OCI-LY1 (cell line): ENCODE measurements around the gene IL1RAPL2.

Experiments used
- H2AFZ ChIP-seq: fragments of 200-600 bp; sonication (generic), shearing (Covaris generic); 2 replicates; pipeline ENCODE4 v1.6.0; 2014; ENCODE audit warnings: antibody characterized with exemption, mild to moderate bottlenecking, low read length
- H3F3A ChIP-seq: fragments of 200-600 bp; sonication (generic), shearing (Covaris generic); 2 replicates; pipeline ENCODE4 v1.6.0; 2014; ENCODE audit warnings: mild to moderate bottlenecking, antibody characterized with exemption, low read length, moderate library complexity; ENCODE audit not compliant: insufficient read depth
- H3K27ac ChIP-seq: fragments of 200-600 bp; sonication (generic); 2 replicates; pipeline ENCODE4 v1.5.1; 2014; ENCODE audit warnings: low read length, mixed run types, mild to moderate bottlenecking, low read depth; ENCODE audit not compliant: poor library complexity, severe bottlenecking
- H3K27me3 ChIP-seq: fragments of 200-600 bp; sonication (generic); 2 replicates; pipeline ENCODE4 v1.6.0; 2014; ENCODE audit warnings: antibody characterized with exemption, mild to moderate bottlenecking, low read length, moderate library complexity; ENCODE audit not compliant: insufficient read depth
- H3K36me3 ChIP-seq: fragments of 200-600 bp; sonication (generic); 2 replicates; pipeline ENCODE4 v1.6.1; 2014; ENCODE audit warnings: mild to moderate bottlenecking, antibody characterized with exemption, low read length, moderate library complexity, mixed read lengths; ENCODE audit not compliant: insufficient read depth
- H3K4me1 ChIP-seq: fragments of 200-600 bp; sonication (generic); 2 replicates; pipeline ENCODE4 v1.5.1; 2014; ENCODE audit warnings: mild to moderate bottlenecking, low read length, moderate library complexity; ENCODE audit not compliant: insufficient read depth, severe bottlenecking
- H3K4me2 ChIP-seq: fragments of 200-600 bp; sonication (generic), shearing (Covaris generic); 2 replicates; pipeline ENCODE4 v1.6.1; 2014; ENCODE audit warnings: low read length
- H3K4me3 ChIP-seq: fragments of 200-600 bp; sonication (generic); 2 replicates; pipeline ENCODE4 v1.5.1; 2014; ENCODE audit warnings: low read length, low read depth, mild to moderate bottlenecking, mixed read lengths; ENCODE audit not compliant: poor library complexity, severe bottlenecking
- H3K79me2 ChIP-seq: fragments of 200-600 bp; shearing (Covaris generic); 2 replicates; pipeline ENCODE4 v1.6.1; 2016; ENCODE audit warnings: mixed run types, low read length, mixed read lengths; ENCODE audit not compliant: insufficient read depth
- H3K9ac ChIP-seq: fragments of 200-600 bp; sonication (generic), shearing (Covaris generic); 2 replicates; pipeline ENCODE4 v1.6.1; 2014; ENCODE audit warnings: mild to moderate bottlenecking, low read length, mixed read lengths
- H3K9me2 ChIP-seq: fragments of 200-600 bp; sonication (generic), shearing (Covaris generic); 2 replicates; pipeline ENCODE4 v1.6.1; 2014; ENCODE audit warnings: low read depth, mild to moderate bottlenecking, low read length, mixed read lengths
- H3K9me3 ChIP-seq: fragments of 200-600 bp; shearing (Covaris generic); 2 replicates; pipeline ENCODE4 v1.6.1; 2014; ENCODE audit warnings: low read length, mixed read lengths
- H4K20me1 ChIP-seq: fragments of 200-600 bp; sonication (generic), shearing (Covaris generic); 2 replicates; pipeline ENCODE4 v1.6.0; 2016; ENCODE audit warnings: mild to moderate bottlenecking, low read length; ENCODE audit not compliant: insufficient read depth
- EZH2 ChIP-seq: fragments of 200-600 bp; sonication (generic), shearing (Covaris generic); IDR thresholded peaks from 2 replicates; pipeline ENCODE4 v1.8.0; 2017; ENCODE audit warnings: borderline replicate concordance, mixed run types, mild to moderate bottlenecking, antibody characterized with exemption, low read length, moderate library complexity, mixed read lengths
- TF ChIP-seq, protein P1 (sequence below): fragments of 200-600 bp; sonication (generic), shearing (Covaris generic); IDR thresholded peaks from 2 replicates; pipeline ENCODE4 v1.5.1; 2017; ENCODE audit warnings: mild to moderate bottlenecking, antibody characterized with exemption, low read length, moderate library complexity, mixed read lengths

IL1RAPL2 gene

DNA sequence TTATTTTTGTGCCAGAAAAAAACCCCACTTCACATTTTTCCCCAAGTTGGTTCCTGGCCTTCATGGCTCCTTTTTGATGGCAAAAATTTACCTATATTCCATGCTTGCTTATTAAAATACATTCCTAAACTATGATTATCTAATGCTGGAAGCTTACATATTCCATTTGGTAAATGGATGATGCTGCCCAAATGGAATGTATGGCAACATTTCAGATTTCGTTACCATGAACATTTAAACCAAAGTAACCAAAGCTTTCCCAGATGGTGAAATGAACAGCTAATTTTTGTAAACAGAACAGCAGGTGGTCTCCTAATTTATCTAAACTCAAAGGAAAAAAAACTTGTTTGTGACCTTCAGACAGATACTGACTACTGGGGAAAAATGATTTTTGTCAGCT lies 765.2 kb downstream of the IL1RAPL2 start:
- Histone ChIP-seq H3K4me3 (no peak overlapping the region), H3K4me2 (no peak overlapping the region), H3K79me2 (no peaks in the 10 kb centered on the region), H3K9me2 (no peaks in the 10 kb centered on the region), H3K9me3 (no peaks in the 10 kb centered on the region), H3K27me3 (no peaks in the 10 kb centered on the region), H2AFZ (no peak overlapping the region), H3K9ac (no peak overlapping the region), H3K4me1 (no peaks in the 10 kb centered on the region), H3F3A (no peaks in the 10 kb centered on the region), H3K27ac (no peak overlapping the region), H4K20me1 (no peaks in the 10 kb centered on the region), H3K36me3 (no peaks in the 10 kb centered on the region)
- no peak for TF ChIP-seq EZH2
- TF ChIP-seq, protein P1, sequence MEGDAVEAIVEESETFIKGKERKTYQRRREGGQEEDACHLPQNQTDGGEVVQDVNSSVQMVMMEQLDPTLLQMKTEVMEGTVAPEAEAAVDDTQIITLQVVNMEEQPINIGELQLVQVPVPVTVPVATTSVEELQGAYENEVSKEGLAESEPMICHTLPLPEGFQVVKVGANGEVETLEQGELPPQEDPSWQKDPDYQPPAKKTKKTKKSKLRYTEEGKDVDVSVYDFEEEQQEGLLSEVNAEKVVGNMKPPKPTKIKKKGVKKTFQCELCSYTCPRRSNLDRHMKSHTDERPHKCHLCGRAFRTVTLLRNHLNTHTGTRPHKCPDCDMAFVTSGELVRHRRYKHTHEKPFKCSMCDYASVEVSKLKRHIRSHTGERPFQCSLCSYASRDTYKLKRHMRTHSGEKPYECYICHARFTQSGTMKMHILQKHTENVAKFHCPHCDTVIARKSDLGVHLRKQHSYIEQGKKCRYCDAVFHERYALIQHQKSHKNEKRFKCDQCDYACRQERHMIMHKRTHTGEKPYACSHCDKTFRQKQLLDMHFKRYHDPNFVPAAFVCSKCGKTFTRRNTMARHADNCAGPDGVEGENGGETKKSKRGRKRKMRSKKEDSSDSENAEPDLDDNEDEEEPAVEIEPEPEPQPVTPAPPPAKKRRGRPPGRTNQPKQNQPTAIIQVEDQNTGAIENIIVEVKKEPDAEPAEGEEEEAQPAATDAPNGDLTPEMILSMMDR: no peak

DNA sequence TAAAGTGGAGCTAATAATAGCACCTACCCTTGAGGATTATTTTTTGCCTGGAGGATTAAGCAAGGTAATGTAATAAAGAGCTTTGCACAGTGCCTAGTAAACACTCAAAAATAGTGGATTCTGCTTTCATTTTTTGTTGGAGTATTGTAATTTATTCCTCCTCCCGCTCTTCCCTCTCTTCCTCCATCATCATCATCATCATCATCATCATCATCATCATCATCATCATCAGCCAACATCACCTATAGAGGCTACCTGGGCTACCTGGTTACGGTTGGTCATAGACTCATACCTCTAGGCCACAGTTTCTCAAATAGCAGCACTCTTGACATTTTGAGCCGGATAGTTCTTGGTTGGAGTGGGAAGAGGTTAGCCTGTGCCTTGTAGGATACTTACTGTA lies 781.4 kb downstream of the IL1RAPL2 start:
- H2AFZ ChIP-seq: no peak overlapping the region
- no peaks in the 10 kb centered on the region for H3K36me3 ChIP-seq
- no peaks in the 10 kb centered on the region for H3K9me2 ChIP-seq
- H4K20me1 ChIP-seq: no peaks in the 10 kb centered on the region
- H3K9ac ChIP-seq: no peak overlapping the region
- H3K4me2 ChIP-seq: no peak overlapping the region
- no peaks in the 10 kb centered on the region for H3F3A ChIP-seq
- TF ChIP-seq, protein P1: no peak
- no peak for TF ChIP-seq EZH2
- H3K27ac ChIP-seq: no peak overlapping the region
- no peaks in the 10 kb centered on the region for H3K4me1 ChIP-seq
- no peaks in the 10 kb centered on the region for H3K9me3 ChIP-seq
- no peaks in the 10 kb centered on the region for H3K79me2 ChIP-seq
- H3K4me3 ChIP-seq: no peak overlapping the region
- H3K27me3 ChIP-seq: no peaks in the 10 kb centered on the region

DNA sequence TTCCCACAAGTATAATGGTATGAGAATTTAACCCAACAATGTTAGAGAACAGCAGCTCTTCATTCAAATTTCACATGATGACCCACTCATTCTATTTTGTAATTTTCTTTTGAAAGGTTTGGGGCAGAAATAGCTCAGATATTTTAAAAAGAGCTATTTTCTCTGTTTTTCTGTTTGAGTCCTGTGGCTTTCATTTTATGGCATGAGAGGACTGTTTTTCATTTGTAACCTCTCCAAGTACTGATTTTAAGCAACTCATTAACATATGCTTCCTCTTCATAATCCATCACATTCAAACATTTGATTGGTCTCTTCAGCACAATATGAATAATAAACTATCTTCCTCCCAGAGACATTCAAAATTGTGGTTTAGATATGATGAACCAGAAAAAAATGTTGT lies 783.5 kb downstream of the IL1RAPL2 start:
- H3K27ac ChIP-seq: no peak overlapping the region
- TF ChIP-seq, protein P1: no peak
- no peak for TF ChIP-seq EZH2
- H3K4me3 ChIP-seq: no peak overlapping the region
- H3K9ac ChIP-seq: no peak overlapping the region
- H3K36me3 ChIP-seq: no peaks in the 10 kb centered on the region
- H3F3A ChIP-seq: no peaks in the 10 kb centered on the region
- no peaks in the 10 kb centered on the region for H3K79me2 ChIP-seq
- no peaks in the 10 kb centered on the region for H3K9me2 ChIP-seq
- no peaks in the 10 kb centered on the region for H3K9me3 ChIP-seq
- no peaks in the 10 kb centered on the region for H4K20me1 ChIP-seq
- no peak overlapping the region for H2AFZ ChIP-seq
- H3K4me1 ChIP-seq: no peaks in the 10 kb centered on the region
- no peak overlapping the region for H3K4me2 ChIP-seq
- H3K27me3 ChIP-seq: no peaks in the 10 kb centered on the region
